ENCODE measurements around the gene NYAP2. TPM values are rescaled to one million over a fixed set of nuclear protein-coding genes. Genes with fewer than 3 reads are reported as not detected.

Gene NYAP2
- total RNA-seq, 1 donor from 2014 or later = 0.07 TPM

GRCh38 chr2:225512469-225512868, 113.0 kb downstream of the NYAP2 start:
- H3K27me3 ChIP-seq = no peaks in the 10 kb centered on the region
- no peak for DNase-seq (ENCODE audit: low spot score)
- no peaks in the 10 kb centered on the region for H3K36me3 ChIP-seq
- H3K9ac ChIP-seq = no peak overlapping the region
- no peak overlapping the region for H3K27ac Mint-ChIP-seq
- H4K20me1 ChIP-seq (ENCODE audit: low read depth) = no peaks in the 10 kb centered on the region
- no peaks in the 10 kb centered on the region for H3K9me3 ChIP-seq (ENCODE audit: low read depth)
- H3K27ac ChIP-seq = no peak overlapping the region
- no peaks in the 10 kb centered on the region for H3K79me2 ChIP-seq (ENCODE audit: low read depth)
- no peaks in the 10 kb centered on the region for H3K9me3 Mint-ChIP-seq
- peaks cover 8% of the 10 kb centered on the region for H3K4me1 Mint-ChIP-seq
- H3K4me3 Mint-ChIP-seq = no peak overlapping the region
- no peaks in the 10 kb centered on the region for H3F3A ChIP-seq (ENCODE audit: low read depth)
- H3K4me2 ChIP-seq = no peak overlapping the region
- no peak overlapping the region for H2AFZ ChIP-seq (replicated peaks)
- TF ChIP-seq EZH2phosphoT487 (IDR thresholded peaks at IDR 0.05) (no peak), CTCF (IDR thresholded peaks at IDR 0.05) (no peak), EZH2 (IDR thresholded peaks at IDR 0.05) (no peak)
- no peak overlapping the region for H3K4me3 ChIP-seq
- no peaks in the 10 kb centered on the region for H3K4me1 ChIP-seq
- no peaks in the 10 kb centered on the region for H3K27me3 Mint-ChIP-seq (ENCODE audit: insufficient read depth, low read depth)
- no peaks in the 10 kb centered on the region for H3K36me3 Mint-ChIP-seq

- Histone ChIP-seq H3K4me2 (no peak overlapping the region), H4K20me1 (ENCODE audit: low read depth) (no peaks in the 10 kb centered on the region), H3K27ac (no peak overlapping the region), H3K27me3 (no peaks in the 10 kb centered on the region), H3K4me3 (no peak overlapping the region), H3K4me1 (no peaks in the 10 kb centered on the region), H3K9ac (no peak overlapping the region), H3K9me3 (ENCODE audit: low read depth) (no peaks in the 10 kb centered on the region), H2AFZ (replicated peaks) (no peak overlapping the region), H3K79me2 (ENCODE audit: low read depth) (no peaks in the 10 kb centered on the region), H3K36me3 (no peaks in the 10 kb centered on the region), H3F3A (ENCODE audit: low read depth) (no peaks in the 10 kb centered on the region)
- no peaks in the 10 kb centered on the region for H3K36me3 Mint-ChIP-seq
- H3K4me1 Mint-ChIP-seq = peaks cover 8% of the 10 kb centered on the region
- no peaks in the 10 kb centered on the region for H3K27me3 Mint-ChIP-seq (ENCODE audit: insufficient read depth, low read depth)
- H3K27ac Mint-ChIP-seq = no peak overlapping the region
- H3K9me3 Mint-ChIP-seq = no peaks in the 10 kb centered on the region
- DNase-seq (ENCODE audit: low spot score) = no peak
- H3K4me3 Mint-ChIP-seq = no peak overlapping the region
- TF ChIP-seq CTCF (IDR thresholded peaks at IDR 0.05) = no peak
Measured at GRCh38 chr2:225512876-225513540, 113.5 kb downstream of the NYAP2 start.

- H3K27me3 Mint-ChIP-seq (ENCODE audit: insufficient read depth, low read depth) = no peaks in the 10 kb centered on the region
- no peaks in the 10 kb centered on the region for H3K9me3 Mint-ChIP-seq
- no peak for TF ChIP-seq EZH2 (IDR thresholded peaks at IDR 0.05)
- TF ChIP-seq EZH2phosphoT487 (IDR thresholded peaks at IDR 0.05) = no peak
- TF ChIP-seq CTCF (IDR thresholded peaks at IDR 0.05) = no peak
Measured at GRCh38 chr2:225515033-225515432, 115.5 kb downstream of the NYAP2 start.

More at GRCh38 chr2:225515033-225515432, 115.5 kb downstream of the NYAP2 start:
- H3K27me3 ChIP-seq = no peaks in the 10 kb centered on the region
- no peaks in the 10 kb centered on the region for H4K20me1 ChIP-seq (ENCODE audit: low read depth)
- H3K4me3 Mint-ChIP-seq = no peak overlapping the region
- H3K9ac ChIP-seq = no peak overlapping the region
- H3K9me3 ChIP-seq (ENCODE audit: low read depth) = no peaks in the 10 kb centered on the region
- H3K79me2 ChIP-seq (ENCODE audit: low read depth) = no peaks in the 10 kb centered on the region
- no peaks in the 10 kb centered on the region for H3K36me3 ChIP-seq
- H3K4me1 ChIP-seq = no peaks in the 10 kb centered on the region
- H3K27ac ChIP-seq = no peak overlapping the region
- H3K27ac Mint-ChIP-seq = no peak overlapping the region
- H3K4me3 ChIP-seq = no peak overlapping the region
- no peak for DNase-seq (ENCODE audit: low spot score)
- peaks cover 8% of the 10 kb centered on the region for H3K4me1 Mint-ChIP-seq
- H3K36me3 Mint-ChIP-seq = no peaks in the 10 kb centered on the region
- H3F3A ChIP-seq (ENCODE audit: low read depth) = no peaks in the 10 kb centered on the region
- no peak overlapping the region for H3K4me2 ChIP-seq
- no peak overlapping the region for H2AFZ ChIP-seq (replicated peaks)
